DMS53 (cell line): ENCODE measurements around the gene TMPRSS15.
A peak's percentile ranks its signal among the peaks of the same experiment; 100 is the strongest.
"Not testable (repeated sequence)": the region's sequence is repeated elsewhere in the genome, so short reads cannot be mapped to it uniquely, and the experiment has no call there.

Source experiments
- DNase-seq: peaks from one replicate; lab custom pipeline; 2025; lab: John Stamatoyannopoulos, UW

Gene TMPRSS15

GRCh38 chr21:18403735-18404450, at the start of gene TMPRSS15:
TSS of gene TMPRSS15 (minus strand) at chr21:18403785. CDS start at chr21:18403622, 163 bp downstream.
- no peak for DNase-seq

- DNase-seq, result no peak
These were observed 48.1 kb upstream of the TMPRSS15 start for GRCh38 chr21:18451670-18452069.

GRCh38 chr21:18449605-18450550, 46.3 kb upstream of the TMPRSS15 start:
- DNase-seq, result no peak

- DNase-seq, result no peak
These were observed 40.1 kb upstream of the TMPRSS15 start for GRCh38 chr21:18443701-18444100.

- DNase-seq, result no peak
These were observed 39.5 kb upstream of the TMPRSS15 start for GRCh38 chr21:18443085-18443484.

- no peak for DNase-seq
These were observed 26.8 kb upstream of the TMPRSS15 start for GRCh38 chr21:18430341-18430740.

- no peak for DNase-seq
These were observed 20.7 kb upstream of the TMPRSS15 start for GRCh38 chr21:18424276-18424675.

GRCh38 chr21:18417141-18417790, 13.7 kb upstream of the TMPRSS15 start:
- DNase-seq, result no peak

- DNase-seq, result no peak
These were observed 8.0 kb upstream of the TMPRSS15 start for GRCh38 chr21:18411565-18411964.

- DNase-seq, result no peak
These were observed 6.0 kb upstream of the TMPRSS15 start for GRCh38 chr21:18409579-18409978.

GRCh38 chr21:18398843-18399242, 4.7 kb downstream of the TMPRSS15 start:
- no peak for DNase-seq

GRCh38 chr21:18387994-18388393, 15.6 kb downstream of the TMPRSS15 start:
- no peak for DNase-seq

GRCh38 chr21:18384771-18385170, 18.8 kb downstream of the TMPRSS15 start:
- peak; percentile 68 for DNase-seq

GRCh38 chr21:18382934-18383619, 20.5 kb downstream of the TMPRSS15 start:
- DNase-seq, result not testable (repeated sequence)

GRCh38 chr21:18382141-18382540, 21.4 kb downstream of the TMPRSS15 start:
- DNase-seq, result no peak

- DNase-seq, result no peak
These were observed 30.0 kb downstream of the TMPRSS15 start for GRCh38 chr21:18373606-18374005.

GRCh38 chr21:18370301-18370700, 33.3 kb downstream of the TMPRSS15 start:
- DNase-seq, result no peak

GRCh38 chr21:18369115-18369514, 34.5 kb downstream of the TMPRSS15 start:
- peak; percentile 65 for DNase-seq

- DNase-seq, result no peak
These were observed 35.4 kb downstream of the TMPRSS15 start for GRCh38 chr21:18368205-18368604.

GRCh38 chr21:18356801-18357200, 46.8 kb downstream of the TMPRSS15 start:
- DNase-seq, result no peak

- DNase-seq, result no peak
These were observed 48.6 kb downstream of the TMPRSS15 start for GRCh38 chr21:18354947-18355346.

GRCh38 chr21:18350216-18350615, 53.4 kb downstream of the TMPRSS15 start:
- no peak for DNase-seq
